HepG2 (cell line): ENCODE results near the gene ZKSCAN4. TPM values are rescaled to one million over a fixed set of nuclear protein-coding genes. Genes with fewer than 3 reads are reported as not detected.

Source experiments
- ARID5B ChIP-seq: IDR thresholded peaks from 2 replicates; pipeline ENCODE4 v1.4.0; 2020; ENCODE audit warnings: mild to moderate bottlenecking, missing genetic modification reagents
- JUNB ChIP-seq: sonication (generic); formaldehyde crosslinking; IDR thresholded peaks from 2 replicates; pipeline ENCODE4 v1.8.0; 2022; ENCODE audit warnings: missing genetic modification reagents, mild to moderate bottlenecking, borderline replicate concordance
- KDM6A ChIP-seq: IDR thresholded peaks from 2 replicates; pipeline ENCODE4 v1.6.1; 2016; ENCODE audit warnings: low read depth
- RCOR2 ChIP-seq: IDR thresholded peaks from 2 replicates; pipeline ENCODE4 v1.6.1; 2016; ENCODE audit warnings: missing biosample characterization, missing genetic modification reagents
- SETDB1 ChIP-seq: sonication (generic); formaldehyde crosslinking; IDR thresholded peaks from 2 replicates; pipeline ENCODE4 v1.5.1; 2020; ENCODE audit warnings: missing genetic modification reagents, mild to moderate bottlenecking, borderline replicate concordance
- SNAPC2 ChIP-seq: sonication (generic); formaldehyde crosslinking; IDR thresholded peaks from 2 replicates; pipeline ENCODE4 v1.8.1; 2022; ENCODE audit warnings: mild to moderate bottlenecking, missing genetic modification reagents
- THYN1 ChIP-seq: sonication (generic); formaldehyde crosslinking; IDR thresholded peaks from 2 replicates; pipeline ENCODE4 v1.8.1; 2023; ENCODE audit warnings: low read depth, mild to moderate bottlenecking, moderate library complexity, missing genetic modification reagents, borderline replicate concordance
- ZBTB25 ChIP-seq: IDR thresholded peaks from 2 replicates; pipeline ENCODE4 v1.6.1; 2018; ENCODE audit warnings: missing genetic modification reagents
- ZBTB38 ChIP-seq: sonication (generic); formaldehyde crosslinking; IDR thresholded peaks from 2 replicates; pipeline ENCODE4 v1.5.1; 2020; ENCODE audit warnings: mild to moderate bottlenecking, missing genetic modification reagents
- ZIK1 ChIP-seq: sonication (generic); formaldehyde crosslinking; IDR thresholded peaks from 2 replicates; pipeline ENCODE4 v1.5.0; 2020; ENCODE audit warnings: mild to moderate bottlenecking, low read depth, missing genetic modification reagents, borderline replicate concordance
- ZMYM3 ChIP-seq: sonication (generic); formaldehyde crosslinking; IDR thresholded peaks from 2 replicates; pipeline ENCODE4 v1.5.1; 2020; ENCODE audit warnings: mild to moderate bottlenecking, missing genetic modification reagents
- ZNF44 ChIP-seq: sonication (generic); formaldehyde crosslinking; IDR thresholded peaks from 2 replicates; pipeline ENCODE4 v1.5.1; 2020; ENCODE audit warnings: mild to moderate bottlenecking, missing genetic modification reagents
- ZNF556 ChIP-seq: sonication (generic); formaldehyde crosslinking; IDR thresholded peaks from 2 replicates; pipeline ENCODE4 v1.4.0; 2020; ENCODE audit warnings: mild to moderate bottlenecking, missing genetic modification reagents, borderline replicate concordance
- ZNF569 ChIP-seq: sonication (generic); formaldehyde crosslinking; IDR thresholded peaks from 2 replicates; pipeline ENCODE4 v1.5.0; 2020; ENCODE audit warnings: mild to moderate bottlenecking, missing genetic modification reagents, moderate library complexity, borderline replicate concordance
- ZNF687 ChIP-seq: sonication (generic); formaldehyde crosslinking; IDR thresholded peaks from 2 replicates; pipeline ENCODE4 v1.5.1; 2020; ENCODE audit warnings: mild to moderate bottlenecking, missing genetic modification reagents, moderate library complexity
- polyA plus RNA-seq, 8 experiments: library from polyadenylated mRNA; depleted of rRNA in 3 of 8; stranded (reverse) in 7 of 8; unstranded in 1 of 8; fragments of >200 nt; fragmentation: Illumina TruSeq in 4 of 8; extraction: Trizol in 4 of 8; gene quantifications; 2 replicates each; pipeline versions ENCODE4 v1.2.1 to v1.2.3, GENCODE V29; 2011 to 2016; ENCODE audit warnings: low read depth in 4 of 8, missing spikeins in 1 of 8, mixed read lengths in 1 of 8; ENCODE audit not compliant: insufficient read depth in 1 of 8
- total RNA-seq, 5 experiments: library from RNA; depleted of rRNA; stranded (reverse); fragments of >200 nt; fragmentation: Illumina TruSeq; extraction: Trizol; gene quantifications; 2 replicates each; pipeline ENCODE4 v1.2.3, GENCODE V29; 2016; ENCODE audit warnings: low read depth in 1 of 5
- TF ChIP-seq, protein P1 (sequence below), 2 experiments: sonication (generic) in 1 of 2; formaldehyde crosslinking in 1 of 2; IDR thresholded peaks; 2 replicates each; pipeline versions ENCODE4 v1.4.0 to v1.6.1; 2018 to 2020; ENCODE audit warnings: missing genetic modification reagents in 2 of 2, borderline replicate concordance in 1 of 2, low read depth in 1 of 2, mild to moderate bottlenecking in 1 of 2, missing biosample characterization in 1 of 2

Gene ZKSCAN4
- total and polyA plus RNA-seq, 2 of the 13 experiments (the other 11 are each of a cell fraction or from before 2014, with no cell fraction given): 2.9 to 7.8 TPM

DNA sequence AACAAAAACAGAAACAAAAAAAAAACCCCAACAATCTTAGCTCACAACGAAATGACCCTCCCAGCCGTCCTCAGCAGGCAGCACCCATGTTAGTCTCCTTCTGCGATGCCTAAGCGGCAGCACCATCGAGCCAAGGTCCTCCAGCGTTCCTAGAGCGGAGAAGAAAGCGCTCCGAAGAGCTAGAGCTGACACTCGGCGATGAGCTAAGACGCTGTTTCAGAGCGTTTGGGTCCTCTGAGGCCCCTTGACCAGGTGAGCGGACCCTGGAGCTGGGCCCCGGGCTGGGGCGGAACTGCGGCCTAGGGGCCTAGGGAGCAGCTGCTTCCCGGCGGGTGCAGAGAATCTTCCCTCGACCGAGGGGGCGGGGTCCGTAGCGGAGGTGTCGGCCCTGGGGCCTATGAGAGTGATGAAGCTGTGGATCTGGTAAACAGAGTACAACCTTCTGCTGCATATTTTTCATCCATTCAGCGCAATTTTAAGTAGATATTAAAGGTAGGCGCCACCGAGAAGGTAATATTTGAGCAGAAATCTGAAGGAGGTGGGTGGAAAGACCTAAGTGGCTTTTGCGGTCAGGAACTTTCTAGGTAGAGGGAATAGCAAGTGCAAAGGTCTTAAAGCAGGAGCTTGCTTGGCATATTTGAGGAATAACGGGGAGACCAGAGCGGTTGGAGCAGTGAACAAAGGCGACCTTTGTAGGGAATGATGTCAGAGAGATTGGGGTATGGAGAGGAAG lies 15.1 kb upstream of the ZKSCAN4 start, which contains the start of gene ZSCAN26 (continued):
- TF ChIP-seq ZNF44 (CRISPR knock-in tag) (peak; percentile 87; the same call in 1 of the 2 replicates), SNAPC2 (CRISPR knock-in tag) (0 out of 2 replicates have a peak, but pooled peaks have one; percentile 75), ZIK1 (peak; percentile 87; the same call in 1 of the 2 replicates), ZNF569 (CRISPR knock-in tag) (no peak), THYN1 (CRISPR knock-in tag) (no peak), RCOR2 (CRISPR knock-in tag) (0 out of 2 replicates have a peak, but pooled peaks have one; percentile 58), JUNB (CRISPR knock-in tag) (no peak), ZBTB25 (CRISPR knock-in tag) (peak; percentile 85), ARID5B (CRISPR knock-in tag) (peak; percentile 89), ZBTB38 (CRISPR knock-in tag) (peak; percentile 69; the same call in 1 of the 2 replicates), ZNF687 (peak; percentile 96), ZNF556 (CRISPR knock-in tag) (peak; percentile 94; the same call in 1 of the 2 replicates), ZMYM3 (CRISPR knock-in tag) (peak; percentile 79), KDM6A (CRISPR knock-in tag) (peak; percentile 26; the same call in 1 of the 2 replicates), SETDB1 (no peak)
- TF ChIP-seq, protein P1, sequence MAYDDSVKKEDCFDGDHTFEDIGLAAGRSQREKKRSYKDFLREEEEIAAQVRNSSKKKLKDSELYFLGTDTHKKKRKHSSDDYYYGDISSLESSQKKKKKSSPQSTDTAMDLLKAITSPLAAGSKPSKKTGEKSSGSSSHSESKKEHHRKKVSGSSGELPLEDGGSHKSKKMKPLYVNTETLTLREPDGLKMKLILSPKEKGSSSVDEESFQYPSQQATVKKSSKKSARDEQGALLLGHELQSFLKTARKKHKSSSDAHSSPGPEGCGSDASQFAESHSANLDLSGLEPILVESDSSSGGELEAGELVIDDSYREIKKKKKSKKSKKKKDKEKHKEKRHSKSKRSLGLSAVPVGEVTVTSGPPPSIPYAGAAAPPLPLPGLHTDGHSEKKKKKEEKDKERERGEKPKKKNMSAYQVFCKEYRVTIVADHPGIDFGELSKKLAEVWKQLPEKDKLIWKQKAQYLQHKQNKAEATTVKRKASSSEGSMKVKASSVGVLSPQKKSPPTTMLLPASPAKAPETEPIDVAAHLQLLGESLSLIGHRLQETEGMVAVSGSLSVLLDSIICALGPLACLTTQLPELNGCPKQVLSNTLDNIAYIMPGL (CRISPR knock-in tag; IDR thresholded peaks at IDR 0.05; ENCODE audit: borderline replicate concordance in 1 of 2, low read depth in 1 of 2): peak; percentile 94 to 97; a peak in 3 of 4 replicates
